Kidney (tissue), 14 donors: ENCODE measurements around the gene PSMA5. TPM values are rescaled to one million over a fixed set of nuclear protein-coding genes. Genes with fewer than 3 reads are reported as not detected.
"Not testable (repeated sequence)": the region's sequence is repeated elsewhere in the genome, so short reads cannot be mapped to it uniquely, and the experiment has no call there.

Source experiments
- DNase-seq, 5 donors: peaks; one replicate each; pipeline ENCODE4 v3.0.0-alpha.2; 2013 to 2020
- FAIRE-seq: peaks from 2 replicates; lab custom pipeline; 2012; peaks lifted over from hg19 to GRCh38; lab: Jason Lieb, UNC
- H3K27ac ChIP-seq, 2 donors: one replicate each; pipeline ENCODE4 v1.7.0; 2013; ENCODE audit warnings: low read depth in 2 of 2, low read length in 2 of 2, inconsistent platforms in 1 of 2
- H3K27me3 ChIP-seq: one replicate; pipeline ENCODE4 v1.7.1; 2013; ENCODE audit warnings: low read length, inconsistent platforms; ENCODE audit not compliant: control insufficient read depth, insufficient read depth
- H3K36me3 ChIP-seq, 3 donors: one replicate each; pipeline versions ENCODE4 v1.7.0 to v1.7.1; 2013; ENCODE audit warnings: low read length in 3 of 3, control low read depth in 1 of 3, inconsistent platforms in 1 of 3; ENCODE audit not compliant: insufficient read depth in 3 of 3, control insufficient read depth in 2 of 3
- H3K4me1 ChIP-seq, 3 donors: one replicate each; pipeline versions ENCODE4 v1.7.0 to v1.7.1; 2013; ENCODE audit warnings: low read length in 3 of 3, inconsistent platforms in 1 of 3, low read depth in 1 of 3; ENCODE audit not compliant: control insufficient read depth in 2 of 3, insufficient read depth in 2 of 3
- H3K4me3 ChIP-seq, 3 donors: one replicate each; pipeline versions ENCODE4 v1.7.0 to v1.8.1; 2013; ENCODE audit warnings: low read length in 3 of 3, control low read depth in 1 of 3, inconsistent platforms in 1 of 3
- H3K9ac ChIP-seq, 3 donors: one replicate each; pipeline versions ENCODE4 v1.7.0 to v1.7.1; 2013; ENCODE audit warnings: low read length in 3 of 3, control low read depth in 1 of 3, inconsistent platforms in 1 of 3
- H3K9me3 ChIP-seq, 3 donors: one replicate each; pipeline versions ENCODE4 v1.7.0 to v1.7.1; 2013; ENCODE audit warnings: low read length in 3 of 3, control low read depth in 1 of 3, inconsistent platforms in 1 of 3; ENCODE audit not compliant: control insufficient read depth in 2 of 3, insufficient read depth in 1 of 3
- intact Hi-C: fragments of 100-400 bp; cut with DNase I; formaldehyde crosslinking; loops from one replicate; pipeline ENCODE4 v1.11.1; 2022
- polyA plus RNA-seq: library from polyadenylated mRNA; stranded (reverse); fragments of 350-450 nt; fragmentation: Illumina TruSeq; extraction: RNeasy Lipid Tissue Mini Kit (QIAGEN cat#74804); gene quantifications from one replicate; pipeline ENCODE4 v1.2.3, GENCODE V29; 2014; ENCODE audit warnings: low read depth, low replicate concordance; ENCODE audit not compliant: insufficient read depth
- total RNA-seq: library from RNA; stranded (reverse); fragmentation: NEBNext Ultra II Directional; extraction: Animal tissue kit (Norgen Biotek cat#: 25700); gene quantifications from one replicate; pipeline ENCODE4 v1.2.1, GENCODE V29; 2021
- TF ChIP-seq, protein P1 (sequence below): IDR thresholded peaks from 3 replicates; pipeline ENCODE4 v1.5.1; 2012; ENCODE audit warnings: mild to moderate bottlenecking, moderate library complexity, borderline replicate concordance; ENCODE audit not compliant: insufficient read depth; ENCODE audit errors: extremely low read depth
- donor health status: control.
- donor health status: control.
- donor health status: control.
- donor health status: control.
- donor health status: control.
- donor health status: DM: yes; HTN: yes; CAD: no.
- donor health status: Normal renal cell carcinoma (clear cell type).

The PSMA5 gene
- total and polyA plus RNA-seq, 2 donors from 2014 or later: 71.4 to 91.1 TPM

DNA sequence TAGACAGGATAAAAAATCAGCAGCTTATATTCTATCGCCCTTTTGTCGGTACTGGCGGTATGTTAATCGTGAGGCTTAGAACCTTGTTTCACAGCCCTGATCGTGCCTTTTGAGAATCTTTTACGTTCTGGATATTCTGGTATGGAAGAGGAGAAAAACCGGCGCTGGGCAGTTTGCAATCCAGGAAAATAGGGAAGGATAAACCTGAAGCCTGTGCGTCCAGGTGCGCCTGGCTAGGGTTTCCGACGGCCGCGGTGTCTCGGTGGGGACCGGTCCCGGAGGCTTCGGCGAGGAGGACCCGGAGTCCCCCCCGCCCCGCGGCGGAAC lies 39.8 kb upstream of the PSMA5 start:
- intact Hi-C loops: no loop called here
- H3K27ac ChIP-seq: peak overlapping the region; percentile 76 to 82
- peaks cover 0 to 5% (median 0%) of the 10 kb centered on the region in 3 donors for H3K4me1 ChIP-seq
- H3K4me3 ChIP-seq: peak overlapping the region; percentile 31 to 72 (median 36)
- peaks cover 21% of the 10 kb centered on the region for H3K27me3 ChIP-seq
- no peak overlapping the region for H3K9ac ChIP-seq
- TF ChIP-seq, protein P1, sequence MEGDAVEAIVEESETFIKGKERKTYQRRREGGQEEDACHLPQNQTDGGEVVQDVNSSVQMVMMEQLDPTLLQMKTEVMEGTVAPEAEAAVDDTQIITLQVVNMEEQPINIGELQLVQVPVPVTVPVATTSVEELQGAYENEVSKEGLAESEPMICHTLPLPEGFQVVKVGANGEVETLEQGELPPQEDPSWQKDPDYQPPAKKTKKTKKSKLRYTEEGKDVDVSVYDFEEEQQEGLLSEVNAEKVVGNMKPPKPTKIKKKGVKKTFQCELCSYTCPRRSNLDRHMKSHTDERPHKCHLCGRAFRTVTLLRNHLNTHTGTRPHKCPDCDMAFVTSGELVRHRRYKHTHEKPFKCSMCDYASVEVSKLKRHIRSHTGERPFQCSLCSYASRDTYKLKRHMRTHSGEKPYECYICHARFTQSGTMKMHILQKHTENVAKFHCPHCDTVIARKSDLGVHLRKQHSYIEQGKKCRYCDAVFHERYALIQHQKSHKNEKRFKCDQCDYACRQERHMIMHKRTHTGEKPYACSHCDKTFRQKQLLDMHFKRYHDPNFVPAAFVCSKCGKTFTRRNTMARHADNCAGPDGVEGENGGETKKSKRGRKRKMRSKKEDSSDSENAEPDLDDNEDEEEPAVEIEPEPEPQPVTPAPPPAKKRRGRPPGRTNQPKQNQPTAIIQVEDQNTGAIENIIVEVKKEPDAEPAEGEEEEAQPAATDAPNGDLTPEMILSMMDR: no peak
- no peaks in the 10 kb centered on the region for H3K9me3 ChIP-seq
- H3K36me3 ChIP-seq: no peaks in the 10 kb centered on the region
- DNase-seq (peak in 1 of 5 donors; percentile 56), FAIRE-seq (no peak)

- Histone ChIP-seq H3K27me3 (no peaks in the 10 kb centered on the region), H3K9me3 (peaks cover 0 to 4% (median 0%) of the 10 kb centered on the region in 3 donors), H3K4me1 (no peaks in the 10 kb centered on the region), H3K36me3 (no peaks in the 10 kb centered on the region), H3K9ac (no peak overlapping the region), H3K4me3 (no peak overlapping the region), H3K27ac (no peak overlapping the region)
- DNase-seq (no peak), FAIRE-seq (no peak)
- intact Hi-C loops: no loop called here
- TF ChIP-seq, protein P1: no peak
Measured at GRCh38 chr1:109457819-109458218, 31.6 kb upstream of the PSMA5 start.

GRCh38 chr1:109454497-109455133 lies 28.4 kb upstream of the PSMA5 start:
- TF ChIP-seq, protein P1: no peak
- Histone ChIP-seq H3K27me3 (no peaks in the 10 kb centered on the region), H3K4me1 (no peaks in the 10 kb centered on the region), H3K9me3 (peaks cover 0 to 4% (median 0%) of the 10 kb centered on the region in 3 donors), H3K9ac (no peak overlapping the region), H3K4me3 (no peak overlapping the region), H3K27ac (no peak overlapping the region), H3K36me3 (no peaks in the 10 kb centered on the region)
- DNase-seq (no peak), FAIRE-seq (no peak)
- intact Hi-C loops: no loop called here

DNA sequence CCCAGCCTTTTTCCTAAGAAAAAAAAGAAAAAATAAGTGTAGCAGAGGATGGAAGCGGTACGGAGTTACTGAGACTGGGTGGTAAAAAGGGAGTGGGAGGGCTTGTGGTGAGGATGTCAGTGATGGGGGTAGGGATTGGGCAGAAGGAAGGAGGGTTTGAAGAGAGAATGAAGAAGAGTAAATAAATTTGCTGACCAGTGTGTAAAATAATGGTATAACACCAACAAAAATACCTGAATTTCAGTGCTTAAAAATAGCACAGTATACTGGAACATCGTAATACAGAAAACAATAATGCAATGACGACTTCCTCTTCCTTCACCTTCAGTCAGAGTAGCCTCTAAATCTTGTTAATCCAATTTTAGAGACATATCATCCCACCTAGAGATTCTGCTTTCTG lies 21.3 kb upstream of the PSMA5 start:
- intact Hi-C loops: no loop called here
- FAIRE-seq (no peak), DNase-seq (no peak)
- Histone ChIP-seq H3K9me3 (no peaks in the 10 kb centered on the region), H3K4me3 (no peak overlapping the region), H3K36me3 (no peaks in the 10 kb centered on the region), H3K4me1 (peaks cover 0 to 5% (median 0%) of the 10 kb centered on the region in 3 donors), H3K9ac (no peak overlapping the region), H3K27me3 (no peaks in the 10 kb centered on the region), H3K27ac (no peak overlapping the region)
- TF ChIP-seq, protein P1: no peak

- FAIRE-seq, H3K9ac ChIP-seq, H3K4me3 ChIP-seq, H3K9me3 ChIP-seq, H3K27ac ChIP-seq, intact Hi-C loops, H3K36me3 ChIP-seq, H3K27me3 ChIP-seq, H3K4me1 ChIP-seq: not testable (repeated sequence)
- DNase-seq: peak in 1 of 5 donors; percentile 34
Measured at GRCh38 chr1:109445949-109446695, 19.9 kb upstream of the PSMA5 start.
